GM18519 (cell line): ENCODE data around the gene CLEC6A.
"Not testable (repeated sequence)": the region's sequence is repeated elsewhere in the genome, so short reads cannot be mapped to it uniquely, and the experiment has no call there.

Experiments used
- ATAC-seq: cut with Tn5 transposase; IDR thresholded peaks from one replicate; pipeline ENCODE4 v1.9.1; 2021; ENCODE audit warnings: mild to moderate bottlenecking, moderate library complexity; ENCODE audit not compliant: unreplicated experiment, low FRiP score

CLEC6A gene

DNA sequence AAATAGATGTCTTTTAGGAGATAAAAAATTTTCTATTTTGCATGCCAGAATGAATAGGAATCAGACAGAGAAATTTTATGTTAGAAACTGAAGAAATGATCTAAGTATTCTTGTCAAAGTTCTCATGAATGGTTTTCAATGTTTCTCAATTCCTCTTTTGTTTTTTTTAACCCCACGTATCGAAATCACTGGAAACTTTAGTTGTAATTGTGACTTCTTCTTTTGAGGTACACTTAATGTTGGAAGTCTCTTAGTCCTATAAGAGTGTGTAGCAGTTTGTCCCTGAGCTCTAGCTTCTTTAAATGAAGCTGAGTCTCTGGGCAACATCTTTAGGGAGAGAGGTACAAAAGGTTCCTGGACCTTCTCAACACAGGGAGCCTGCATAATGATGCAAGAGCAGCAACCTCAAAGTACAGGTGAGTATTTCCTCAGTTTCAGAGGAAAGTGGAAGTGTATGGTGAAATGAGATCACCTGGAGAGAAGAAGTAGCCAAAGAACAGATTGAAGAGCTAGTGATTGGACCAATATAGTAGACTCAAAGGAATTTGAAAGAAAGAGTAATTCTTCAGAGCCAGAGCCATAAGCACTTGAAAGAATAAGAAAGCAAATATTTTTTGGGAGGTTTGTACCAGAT, at the start of gene CLEC6A:
Gene CLEC6A, plus strand, starts transcription at position 236 of the 634 bp plus-strand sequence. Its CDS starts 150 bp downstream, at position 386.
- ATAC-seq: no peak

DNA sequence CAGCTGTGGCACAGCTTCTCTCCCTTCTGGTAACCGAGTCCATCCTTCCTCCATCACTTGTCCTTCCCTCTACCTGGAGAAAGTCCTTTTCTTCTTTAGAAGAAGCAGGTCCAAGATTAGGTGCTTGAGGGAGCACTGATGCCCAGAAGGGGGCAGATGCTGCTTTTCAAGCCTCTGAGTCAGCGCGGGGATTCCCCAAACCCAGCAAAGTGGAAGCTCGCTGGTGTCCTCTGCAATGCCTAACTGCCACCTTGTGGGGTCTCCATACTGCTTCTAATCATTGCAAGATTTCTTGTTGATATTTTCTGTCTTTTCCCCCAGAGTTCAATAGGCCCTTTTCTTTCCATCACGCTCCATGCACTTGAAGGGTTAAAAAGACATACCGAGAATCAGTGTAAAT, 36.2 kb upstream of the CLEC6A start:
- ATAC-seq: not testable (repeated sequence)

DNA sequence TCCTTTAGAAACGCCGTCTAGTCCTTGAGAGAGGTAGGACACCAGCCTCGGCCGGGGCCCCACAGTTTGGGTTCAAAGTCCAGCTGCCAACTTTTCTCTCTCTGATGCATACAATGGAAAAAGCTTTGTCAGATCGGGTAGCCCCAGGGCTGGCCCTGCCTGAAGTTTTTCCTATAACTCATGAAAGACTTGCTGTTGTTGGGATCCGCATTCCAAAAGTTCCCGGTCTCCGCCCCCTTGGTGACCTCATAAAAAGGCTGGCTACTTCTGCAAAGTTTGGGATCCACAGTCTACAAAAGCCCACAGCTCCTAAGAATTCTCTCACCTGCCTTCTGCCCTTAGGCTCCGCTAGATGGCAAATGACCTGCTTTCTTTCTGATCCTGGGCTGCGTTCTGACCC, 35.3 kb upstream of the CLEC6A start:
- ATAC-seq: no peak

GRCh38 chr12:8444536-8445278, 11.1 kb upstream of the CLEC6A start:
- ATAC-seq: not testable (repeated sequence)

DNA sequence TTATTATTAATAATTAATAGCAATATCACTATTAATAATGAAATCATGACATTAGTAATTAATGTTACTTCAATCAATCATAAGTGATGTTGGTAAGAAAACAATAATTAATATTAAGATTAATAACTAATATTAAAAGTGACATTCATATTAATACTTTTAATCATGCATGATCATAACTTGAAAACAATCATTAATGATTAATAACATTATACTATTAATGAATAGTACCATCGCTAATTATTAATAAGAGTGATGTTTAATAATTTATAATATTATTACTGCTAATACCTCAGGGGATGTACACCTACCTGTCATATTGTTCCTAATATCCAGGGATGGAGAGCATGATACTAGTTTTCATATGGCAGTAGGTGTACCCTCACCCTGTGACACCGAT, 10.0 kb upstream of the CLEC6A start:
- ATAC-seq: no peak

DNA sequence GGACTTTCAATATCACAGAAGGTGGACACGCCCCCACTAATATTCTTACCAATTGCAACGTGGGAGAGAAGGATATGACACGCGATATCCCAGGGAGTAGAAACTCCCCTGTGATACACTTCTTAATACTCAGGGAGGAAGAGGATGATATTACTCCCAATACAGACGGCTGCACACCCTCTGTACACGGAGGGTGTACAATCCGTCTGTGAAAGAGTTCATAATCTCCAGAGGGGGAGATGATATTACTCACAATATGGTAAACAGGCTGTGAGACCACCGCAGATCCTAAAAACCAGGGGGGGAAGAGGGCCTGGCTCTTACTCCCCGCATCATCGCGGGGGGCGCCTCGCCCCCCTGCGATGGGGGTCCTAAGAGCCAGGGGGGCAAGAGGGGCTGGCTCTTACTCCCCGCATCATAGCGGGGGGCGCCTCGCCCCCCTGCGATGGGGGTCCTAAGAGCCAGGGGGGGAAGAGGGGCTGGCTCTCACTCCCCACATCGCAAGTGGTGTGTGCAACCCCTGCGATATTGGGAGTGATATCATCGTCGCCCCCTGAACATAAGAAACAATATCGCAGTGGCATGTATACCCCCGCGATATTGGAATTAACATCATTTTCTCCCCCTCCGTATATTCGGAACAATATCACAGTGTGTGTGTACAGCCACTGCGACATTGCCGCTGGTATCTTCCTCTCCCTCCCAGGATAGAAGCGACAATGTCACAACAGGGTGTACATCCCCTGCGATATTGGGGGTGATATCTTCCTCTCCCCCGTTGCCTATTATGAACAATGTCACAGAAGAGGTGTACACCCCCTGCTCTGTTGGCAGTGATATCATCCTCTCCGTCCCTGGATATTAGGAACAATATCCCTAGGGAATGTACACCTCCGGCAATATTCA, 8.9 kb upstream of the CLEC6A start:
- ATAC-seq: no peak

- no peak for ATAC-seq
These were observed 6.4 kb upstream of the CLEC6A start for GRCh38 chr12:8449355-8449859.

DNA sequence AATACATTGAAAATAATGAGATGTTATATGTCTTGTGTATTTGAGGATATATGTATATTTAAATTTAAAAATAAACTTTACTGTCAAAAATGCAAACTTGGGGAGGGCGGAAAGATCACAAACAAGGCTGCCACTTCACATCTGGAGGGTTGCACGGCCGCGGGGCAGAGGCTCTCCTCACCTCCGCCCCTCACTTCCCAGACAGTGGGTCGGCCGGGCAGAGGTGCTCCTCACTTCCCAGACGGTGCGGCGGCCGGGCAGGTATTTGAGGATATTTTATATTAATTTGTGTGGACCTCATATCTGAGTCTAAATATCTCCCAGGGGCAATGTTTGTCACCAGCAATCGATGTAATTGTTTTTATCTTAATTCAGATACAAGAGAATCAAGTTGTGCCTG, 3.7 kb upstream of the CLEC6A start:
- no peak for ATAC-seq

GRCh38 chr12:8453021-8453513, 2.7 kb upstream of the CLEC6A start:
- ATAC-seq: no peak

DNA sequence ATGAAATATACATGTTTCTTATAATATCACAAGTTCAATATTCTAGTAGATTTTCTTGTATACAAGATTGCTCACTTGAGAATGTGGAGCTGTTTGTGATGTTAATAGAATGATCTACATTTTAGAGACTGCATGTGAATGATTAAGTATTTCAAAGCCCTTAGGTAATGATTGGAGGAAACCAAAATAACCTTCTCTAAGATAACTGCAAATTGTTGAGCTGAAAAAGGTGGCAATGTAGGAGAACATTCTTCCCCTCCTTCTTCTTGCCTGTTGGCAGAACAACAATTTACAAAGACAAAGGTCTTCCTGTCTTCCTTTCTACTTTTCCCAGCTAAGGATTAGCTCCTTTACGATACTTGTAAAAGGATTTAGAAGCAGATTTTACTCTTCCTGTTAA, 2.0 kb upstream of the CLEC6A start:
- ATAC-seq: no peak

DNA sequence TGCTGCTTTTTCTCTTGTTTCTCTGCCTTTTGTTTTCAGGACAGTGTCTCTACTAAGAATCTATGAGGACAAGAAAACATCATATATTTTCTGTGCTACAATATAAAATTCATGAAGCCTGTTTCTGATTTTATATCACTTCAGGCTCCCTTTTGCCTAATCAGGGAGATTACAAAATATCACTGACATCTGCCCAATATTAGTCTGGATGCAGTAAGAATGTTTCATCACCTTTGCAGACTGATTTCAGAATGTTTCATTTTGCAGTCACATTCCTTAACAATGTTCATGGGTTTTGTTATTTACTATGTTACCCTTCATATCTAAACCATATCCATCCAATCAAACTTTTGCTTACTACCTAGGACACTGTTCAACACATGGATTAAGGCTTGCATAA, 491 bp upstream of the CLEC6A start:
- no peak for ATAC-seq

DNA sequence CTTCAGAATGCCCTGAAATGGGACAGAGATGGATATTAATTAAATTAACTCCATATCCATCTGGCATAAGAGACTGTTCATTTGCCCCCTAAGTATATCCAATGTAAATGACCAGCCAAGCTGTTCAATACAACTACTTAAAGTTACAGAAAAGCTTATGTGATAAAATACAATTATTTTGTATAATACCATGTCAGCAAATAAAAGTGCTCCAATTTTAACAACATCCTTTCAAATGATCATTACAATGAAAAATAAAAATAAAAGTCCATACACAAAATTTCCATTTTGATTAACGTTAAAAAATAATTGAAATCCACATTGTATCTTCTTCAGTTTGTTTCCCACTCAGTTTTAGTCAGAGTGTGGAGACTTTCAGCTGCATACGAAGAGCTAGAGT, 5.7 kb downstream of the CLEC6A start:
- ATAC-seq: no peak

DNA sequence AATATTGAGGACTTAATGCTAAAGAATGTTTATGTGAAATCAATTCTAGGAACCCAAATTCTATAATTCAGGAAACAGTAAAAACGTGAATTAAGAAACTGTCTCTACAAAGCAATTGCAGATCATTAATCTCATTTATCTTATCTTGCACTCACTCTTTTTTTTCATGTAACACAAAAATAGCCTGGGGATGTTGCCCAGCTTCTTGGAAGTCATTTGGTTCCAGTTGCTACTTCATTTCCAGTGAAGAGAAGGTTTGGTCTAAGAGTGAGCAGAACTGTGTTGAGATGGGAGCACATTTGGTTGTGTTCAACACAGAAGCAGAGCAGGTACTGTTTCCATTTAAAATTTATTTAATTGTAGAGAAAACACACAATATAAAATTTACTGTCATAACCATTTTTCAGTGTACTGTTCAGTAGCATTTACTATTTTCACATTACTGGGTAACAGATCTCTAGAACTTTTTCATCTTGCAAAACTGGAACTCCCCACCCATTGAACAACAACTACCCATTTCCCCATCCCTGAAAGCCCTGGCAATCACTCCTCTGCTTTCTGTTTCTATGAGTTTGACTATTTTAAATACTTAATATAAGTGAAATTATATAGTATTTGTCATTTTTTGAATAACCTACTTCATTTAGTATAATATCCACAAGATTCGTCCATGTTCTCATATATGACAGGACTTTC, 9.7 kb downstream of the CLEC6A start:
- no peak for ATAC-seq

DNA sequence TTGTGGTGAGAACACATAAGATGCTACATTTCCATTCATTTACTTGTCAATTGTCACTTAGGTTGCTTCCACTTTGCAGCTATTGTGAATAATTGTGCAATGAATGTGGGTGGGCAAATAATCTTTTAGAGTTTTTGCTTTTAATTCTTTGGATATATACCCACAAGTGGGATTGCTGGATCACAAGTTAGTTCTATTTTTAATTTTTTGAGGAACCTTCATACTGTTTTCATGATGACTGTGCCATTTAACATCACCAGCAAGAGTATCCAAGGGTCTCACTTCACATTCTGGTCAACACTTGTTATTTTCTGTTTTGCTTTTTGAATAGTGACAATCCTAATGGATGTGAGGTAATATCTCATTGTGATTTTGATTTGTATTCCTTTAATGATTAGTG, 10.5 kb downstream of the CLEC6A start:
- ATAC-seq: no peak

- no peak for ATAC-seq
These were observed 15.3 kb downstream of the CLEC6A start for GRCh38 chr12:8471090-8471489.

GRCh38 chr12:8475508-8476203, 19.9 kb downstream of the CLEC6A start:
- no peak for ATAC-seq

- ATAC-seq: no peak
These were observed 26.9 kb downstream of the CLEC6A start for GRCh38 chr12:8482571-8483061.

DNA sequence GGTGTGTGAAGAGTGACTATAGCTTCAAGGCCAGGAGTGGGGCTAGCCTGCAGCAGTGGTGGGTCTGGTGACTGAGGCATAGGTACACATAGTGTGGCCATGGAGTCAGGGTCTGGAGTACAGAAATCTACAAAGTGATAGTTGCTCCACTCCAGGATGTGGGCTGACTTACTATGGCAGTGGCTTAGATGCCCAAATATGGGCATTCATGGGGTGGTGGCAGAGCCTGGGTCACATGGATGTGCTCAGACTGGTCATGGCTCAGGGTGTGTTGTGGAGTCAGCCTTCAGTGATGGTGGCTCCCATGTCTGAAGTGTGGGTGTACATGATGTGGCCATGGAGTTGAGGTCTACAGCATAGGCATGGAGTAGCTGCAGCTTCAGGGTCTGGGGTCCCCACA, 27.3 kb downstream of the CLEC6A start:
- no peak for ATAC-seq
